IMR-90 (cell line): ENCODE measurements around the gene SLC25A33. TPM values are rescaled to one million over a fixed set of nuclear protein-coding genes. Genes with fewer than 3 reads are reported as not detected.

ENCODE experiments used
- ATAC-seq: fragments of 200-7000 bp; cut with Tn5 transposase; 2 replicates; pipeline ENCODE4 v1.9.1; 2020; ENCODE audit warnings: low read depth, mild to moderate bottlenecking, moderate library complexity
- BruUV-seq: library from RNA; stranded (reverse); fragments of 400-500 nt; replicated peaks from 2 replicates; lab custom pipeline; 2021; lab: Mats Ljungman, UMichigan
- CTCF ChIA-PET: fragments of 300-600 bp; formaldehyde crosslinking; extraction: SDS; loops from one replicate; lab custom pipeline; 2021; ENCODE audit warnings: antibody characterized with exemption; lab: Yijun Ruan, JAX
- POLR2A ChIA-PET: fragments of 300-600 bp; sonication (Branson Sonifier 250); formaldehyde crosslinking; loops from one replicate; lab custom pipeline; 2022; ENCODE audit warnings: antibody characterized with exemption; ENCODE audit not compliant: unreplicated experiment; lab: Charles Lee
- DNase-seq: peaks from one replicate; pipeline ENCODE4 v3.0.0; 2013
- H2AFZ ChIP-seq: replicated peaks from 2 replicates; pipeline ENCODE3; 2013; ENCODE audit warnings: low read length, mild to moderate bottlenecking; ENCODE audit not compliant: poor library complexity
- H2AK5ac ChIP-seq: 2 replicates; pipeline ENCODE4 v1.6.1; 2013; ENCODE audit warnings: low read depth, low read length, inconsistent platforms
- H2AK9ac ChIP-seq: replicated peaks from 2 replicates; pipeline ENCODE3; 2013; ENCODE audit warnings: mild to moderate bottlenecking, low read depth, low read length, moderate library complexity; ENCODE audit not compliant: poor library complexity
- H2BK120ac ChIP-seq: 2 replicates; pipeline ENCODE4 v1.6.1; 2013; ENCODE audit warnings: low read depth, low read length, inconsistent platforms
- H2BK15ac ChIP-seq: 3 replicates; pipeline ENCODE4 v1.6.1; 2013; ENCODE audit warnings: low read depth, low read length, inconsistent platforms
- H2BK20ac ChIP-seq: 2 replicates; pipeline ENCODE4 v1.6.1; 2013; ENCODE audit warnings: low read depth, mild to moderate bottlenecking, inconsistent platforms, low read length, moderate library complexity
- H2BK5ac ChIP-seq: 2 replicates; pipeline ENCODE4 v1.6.1; 2013; ENCODE audit warnings: mild to moderate bottlenecking, low read depth, low read length, inconsistent platforms; ENCODE audit not compliant: poor library complexity, severe bottlenecking
- H3K14ac ChIP-seq: replicated peaks from 2 replicates; pipeline ENCODE4 v1.6.1; 2013; ENCODE audit warnings: low read depth, low read length, inconsistent platforms
- H3K18ac ChIP-seq: 2 replicates; pipeline ENCODE4 v1.6.1; 2013; ENCODE audit warnings: low read depth, low read length, control low read depth
- H3K23ac ChIP-seq: 2 replicates; pipeline ENCODE4 v1.6.1; 2013; ENCODE audit warnings: low read depth, low read length, inconsistent platforms
- H3K27ac ChIP-seq: 2 replicates; pipeline ENCODE4 v1.5.1; 2013; ENCODE audit warnings: mild to moderate bottlenecking, control low read depth, low read length; ENCODE audit not compliant: insufficient read depth
- H3K27me3 ChIP-seq: 2 replicates; pipeline ENCODE4 v1.6.1; 2013; ENCODE audit warnings: low read length; ENCODE audit not compliant: control insufficient read depth, insufficient read depth
- H3K36me3 ChIP-seq: 2 replicates; pipeline ENCODE4 v1.6.1; 2013; ENCODE audit warnings: low read length, mixed read lengths; ENCODE audit not compliant: control insufficient read depth, insufficient read depth
- H3K4ac ChIP-seq: 2 replicates; pipeline ENCODE4 v1.6.1; 2013; ENCODE audit warnings: low read depth, low read length, inconsistent platforms
- H3K4me1 ChIP-seq: 2 replicates; pipeline ENCODE4 v1.6.1; 2013; ENCODE audit warnings: low read length, mixed read lengths; ENCODE audit not compliant: control insufficient read depth, insufficient read depth
- H3K4me2 ChIP-seq: 2 replicates; pipeline ENCODE4 v1.6.1; 2013; ENCODE audit warnings: low read depth, mild to moderate bottlenecking, control low read depth, low read length, moderate library complexity
- H3K4me3 ChIP-seq: 2 replicates; pipeline ENCODE4 v1.5.1; 2013; ENCODE audit warnings: low read depth, mild to moderate bottlenecking, control low read depth, low read length, moderate library complexity; ENCODE audit not compliant: insufficient read depth
- H3K56ac ChIP-seq: 2 replicates; pipeline ENCODE4 v1.6.1; 2013; ENCODE audit warnings: low read length, inconsistent platforms; ENCODE audit not compliant: insufficient read depth; ENCODE audit errors: extremely low read depth
- H3K79me1 ChIP-seq, 2 experiments: 2 replicates each; pipeline ENCODE4 v1.6.1; 2013; ENCODE audit warnings: low read length in 2 of 2, inconsistent platforms in 1 of 2, low read depth in 1 of 2
- H3K9ac ChIP-seq: 2 replicates; pipeline ENCODE4 v1.6.1; 2013; ENCODE audit warnings: low read depth, low read length, control low read depth
- H3K9me1 ChIP-seq: 2 replicates; pipeline ENCODE4 v1.6.1; 2013; ENCODE audit warnings: low read length, inconsistent platforms; ENCODE audit not compliant: insufficient read depth
- H3K9me3 ChIP-seq: 2 replicates; pipeline ENCODE4 v1.6.1; 2013; ENCODE audit warnings: low read length; ENCODE audit not compliant: control insufficient read depth, insufficient read depth
- H4K20me1 ChIP-seq: 2 replicates; pipeline ENCODE4 v1.6.1; 2013; ENCODE audit warnings: low read length, inconsistent platforms; ENCODE audit not compliant: insufficient read depth
- H4K5ac ChIP-seq: 2 replicates; pipeline ENCODE4 v1.6.1; 2013; ENCODE audit warnings: mild to moderate bottlenecking, low read depth, low read length, control low read depth
- H4K8ac ChIP-seq, 2 experiments: 2 replicates each; pipeline ENCODE4 v1.6.1; 2013; ENCODE audit warnings: low read depth in 2 of 2, low read length in 2 of 2, control low read depth in 1 of 2, inconsistent platforms in 1 of 2
- H4K91ac ChIP-seq: 2 replicates; pipeline ENCODE4 v1.6.1; 2013; ENCODE audit warnings: low read depth, low read length, inconsistent platforms; ENCODE audit not compliant: insufficient read depth
- BHLHE40 ChIP-seq: fragments of 150-350 bp; IDR thresholded peaks from 2 replicates; pipeline ENCODE4 v1.6.1; 2016; ENCODE audit warnings: mild to moderate bottlenecking, low read depth, low read length
- CTCF ChIP-seq: conservative IDR thresholded peaks from 2 replicates; pipeline ENCODE4 v1.5.1; 2012; ENCODE audit warnings: mild to moderate bottlenecking, low read depth, low read length, improper control_type of control experiment
- FOS ChIP-seq: fragments of 150-350 bp; IDR thresholded peaks from 2 replicates; pipeline ENCODE4 v1.6.1; 2016; ENCODE audit warnings: low read depth, low read length
- MAZ ChIP-seq: IDR thresholded peaks from 2 replicates; pipeline ENCODE4 v1.6.1; 2012; ENCODE audit warnings: low read depth, mild to moderate bottlenecking, low read length, improper control_type of control experiment, moderate library complexity, borderline replicate concordance
- POLR2A ChIP-seq: IDR thresholded peaks from 2 replicates; pipeline ENCODE4 v1.6.1; 2012; ENCODE audit warnings: mild to moderate bottlenecking, low read depth, low read length
- USF2 ChIP-seq: fragments of 150-350 bp; IDR thresholded peaks from 2 replicates; pipeline ENCODE4 v1.6.1; 2017; ENCODE audit warnings: mild to moderate bottlenecking, antibody characterized with exemption, low read length, low read depth
- WGBS, 2 experiments: methylation state at CpG; one replicate each; pipeline versions ENCODE4 v1.1.5 to v1.1.7; 2013; ENCODE audit warnings: missing lambda C conversion rate in 2 of 2; ENCODE audit not compliant: insufficient read length in 1 of 2; ENCODE audit errors: extremely low coverage in 2 of 2; 5-methylcytosine and 5-hydroxymethylcytosine counted together
- dilution Hi-C: fragments of 300-500 bp; cut with HindIII; formaldehyde crosslinking; loops from one replicate; pipeline ENCODE4 v1.14.3; 2018; ENCODE audit warnings: low sequenced_read_pairs; ENCODE audit not compliant: unreplicated experiment
- in situ Hi-C: fragments of 300-500 bp; cut with MboI; formaldehyde crosslinking; loops from 3 replicates; pipeline ENCODE4 v1.14.3; 2019; ENCODE audit warnings: low sequenced_read_pairs, inconsistent platforms, mixed read lengths
- intact Hi-C: fragments of 100-400 bp; cut with micrococcal nuclease; formaldehyde crosslinking; loops from 2 replicates; pipeline ENCODE4 v1.10.0; 2022
- polyA plus RNA-seq, 3 experiments: library from polyadenylated mRNA; depleted of rRNA; stranded (reverse); fragments of >200 nt; gene quantifications; 2 replicates each; pipeline ENCODE4 v1.2.3, GENCODE V29; 2012; ENCODE audit warnings: low replicate concordance in 1 of 3
- total RNA-seq: library from RNA; depleted of rRNA; stranded (reverse); fragments of >200 nt; gene quantifications from 2 replicates; pipeline ENCODE4 v1.2.3, GENCODE V29; 2012

Gene SLC25A33
- total and polyA plus RNA-seq, 2 of the 4 experiments (the other 2 are of a cell fraction) = 2.5 to 3.0 TPM

GRCh38 chr1:9536301-9536700 lies 3.0 kb upstream of the SLC25A33 start:
- intact Hi-C loops (no loop called here), in situ Hi-C loops (no loop called here), dilution Hi-C loops (no loop called here)
- Histone ChIP-seq H2BK20ac (no peak overlapping the region), H4K91ac (no peak overlapping the region), H3K27me3 (no peaks in the 10 kb centered on the region), H2BK5ac (no peak overlapping the region), H4K5ac (no peak overlapping the region), H3K23ac (no peak overlapping the region), H3K36me3 (no peaks in the 10 kb centered on the region), H3K18ac (no peak overlapping the region), H3K9me1 (no peaks in the 10 kb centered on the region), H3K4ac (no peak overlapping the region), H2BK120ac (no peak overlapping the region), H3K4me3 (no peak overlapping the region), H4K8ac (no peak overlapping the region), H2AK9ac (no peak overlapping the region), H3K14ac (no peak overlapping the region), H3K56ac (no peak overlapping the region), H2AFZ (no peak overlapping the region), H3K9me3 (no peaks in the 10 kb centered on the region), H2BK15ac (no peak overlapping the region), H3K9ac (no peak overlapping the region), H2AK5ac (no peak overlapping the region), H3K79me1 (peaks cover 7 to 12% of the 10 kb centered on the region in 2 experiments; a peak in 3 of 4 replicates), H3K4me1 (0 out of 2 replicates have a peak, but pooled peaks cover 2% of the 10 kb centered on the region), H4K20me1 (peaks cover 12% of the 10 kb centered on the region; the same call in 1 of the 2 replicates), H3K27ac (no peak overlapping the region), H3K4me2 (no peak overlapping the region)
- WGBS, 2 experiments = no CpG with 5 or more reads among the region's 1 CpG
- no TSS peak for BruUV-seq
- ChIA-PET POLR2A (interaction anchor here (0.5 kb wide), 1 partner anchor 43 kb away, joined by 5 read pairs; no protein-coding TSS in a partner anchor), CTCF (no interaction called here)
- TF ChIP-seq USF2 (no peak), MAZ (no peak), FOS (no peak), CTCF (no peak), POLR2A (no peak), BHLHE40 (no peak)
- no peak for DNase-seq
- no peak for ATAC-seq
